GM18519 (cell line): Measurements from ENCODE around the gene ULK4.
A peak's percentile ranks its signal among the peaks of the same experiment; 100 is the strongest.
"Not testable (repeated sequence)": the region's sequence is repeated elsewhere in the genome, so short reads cannot be mapped to it uniquely, and the experiment has no call there.

Experiments used
- ATAC-seq: cut with Tn5 transposase; IDR thresholded peaks from one replicate; pipeline ENCODE4 v1.9.1; 2021; ENCODE audit warnings: mild to moderate bottlenecking, moderate library complexity; ENCODE audit not compliant: unreplicated experiment, low FRiP score

Gene ULK4

GRCh38 chr3:41874022-41874421, 87.9 kb downstream of the ULK4 start:
- ATAC-seq: no peak

DNA sequence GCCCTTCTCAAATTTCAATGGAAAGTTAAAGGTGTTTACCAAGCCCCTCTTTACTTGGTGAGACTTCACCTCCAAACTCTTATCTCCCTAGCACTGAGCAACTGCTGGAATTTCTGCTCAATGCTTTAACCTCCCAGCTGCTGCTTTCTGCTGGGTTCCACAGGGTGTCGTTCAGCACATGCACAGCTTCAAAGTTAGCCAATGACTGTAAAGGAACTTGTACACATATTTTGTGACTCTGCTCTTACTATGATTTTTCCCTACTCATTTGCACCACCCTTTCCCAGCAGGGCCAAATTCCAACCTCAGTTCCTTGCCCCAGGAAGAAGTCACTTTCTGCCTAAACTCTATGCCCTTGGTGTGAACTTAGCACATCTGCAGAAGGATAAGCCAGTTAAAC, 89.7 kb downstream of the ULK4 start:
- ATAC-seq: no peak

- ATAC-seq: no peak
Observed at GRCh38 chr3:41867533-41867932, 94.4 kb downstream of the ULK4 start.

GRCh38 chr3:41866298-41866697, 95.6 kb downstream of the ULK4 start:
- no peak for ATAC-seq

GRCh38 chr3:41863024-41863423, 98.9 kb downstream of the ULK4 start:
- ATAC-seq: no peak

- not testable (repeated sequence) for ATAC-seq
Observed at GRCh38 chr3:41860489-41860888, 101.4 kb downstream of the ULK4 start.

GRCh38 chr3:41854956-41855355, 106.9 kb downstream of the ULK4 start:
- ATAC-seq: no peak

- no peak for ATAC-seq
Observed at GRCh38 chr3:41853540-41854196, 108.2 kb downstream of the ULK4 start.

DNA sequence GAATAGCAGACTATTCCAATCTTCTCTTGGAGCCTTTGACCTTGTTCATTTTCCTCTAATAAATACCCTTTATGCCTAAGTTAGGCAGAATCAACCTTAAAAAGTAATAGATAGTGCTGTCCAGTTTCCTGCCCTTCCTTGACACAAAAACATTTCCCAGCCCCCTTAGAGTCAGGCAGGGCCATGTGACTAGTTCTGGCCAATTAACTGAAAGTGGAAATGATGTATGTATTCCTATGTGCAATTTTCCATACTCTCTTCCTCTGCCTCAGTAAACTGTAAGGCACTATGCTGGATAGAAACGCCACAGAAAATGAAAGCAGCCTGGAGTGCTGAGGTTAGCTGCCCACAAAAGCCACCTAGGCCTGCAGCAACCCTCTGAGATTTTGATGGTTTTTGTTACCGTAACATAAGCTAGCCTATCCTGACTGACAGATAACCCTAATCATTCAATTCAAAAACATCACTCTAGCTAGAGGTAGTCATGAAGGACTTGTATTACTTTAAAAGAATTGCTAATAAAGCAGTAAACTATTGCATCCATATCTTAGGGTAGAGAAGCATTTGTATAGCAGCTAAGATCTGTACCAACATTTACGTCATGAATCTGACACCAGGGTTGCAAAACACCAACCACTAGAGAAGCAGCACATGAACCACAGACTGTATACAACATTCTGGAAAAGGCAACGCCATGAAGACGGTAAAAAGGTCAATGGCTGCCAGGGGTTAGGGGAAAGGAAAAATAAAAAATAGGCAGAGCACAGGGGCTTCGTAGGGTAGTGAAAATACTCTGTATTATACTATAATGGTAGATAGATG, 112.9 kb downstream of the ULK4 start:
- no peak for ATAC-seq

DNA sequence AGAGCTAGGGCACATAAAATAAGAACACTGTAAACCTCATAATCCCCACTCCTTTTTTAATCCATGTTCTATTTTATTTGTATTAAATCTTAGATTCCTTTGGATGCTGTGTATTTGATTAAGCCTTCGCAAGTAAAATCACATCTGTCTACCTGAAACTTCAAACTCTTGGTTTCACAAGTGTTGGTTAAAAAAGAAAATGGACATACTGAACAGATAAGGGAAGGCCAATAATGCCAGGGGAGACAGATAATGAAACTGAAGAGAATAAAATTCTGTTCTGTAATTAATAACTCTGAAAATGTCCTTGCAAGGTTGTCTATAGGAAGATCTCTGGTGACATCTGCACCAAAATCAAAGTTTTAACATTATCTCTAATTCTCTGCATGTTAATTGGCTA, 114.2 kb downstream of the ULK4 start:
- ATAC-seq: no peak

GRCh38 chr3:41846850-41847249, 115.1 kb downstream of the ULK4 start:
- no peak for ATAC-seq

GRCh38 chr3:41845826-41846225, 116.1 kb downstream of the ULK4 start:
- ATAC-seq: no peak

- ATAC-seq: not testable (repeated sequence)
Observed at GRCh38 chr3:41844256-41844655, 117.6 kb downstream of the ULK4 start.

GRCh38 chr3:41840936-41841668, 120.8 kb downstream of the ULK4 start:
- not testable (repeated sequence) for ATAC-seq

DNA sequence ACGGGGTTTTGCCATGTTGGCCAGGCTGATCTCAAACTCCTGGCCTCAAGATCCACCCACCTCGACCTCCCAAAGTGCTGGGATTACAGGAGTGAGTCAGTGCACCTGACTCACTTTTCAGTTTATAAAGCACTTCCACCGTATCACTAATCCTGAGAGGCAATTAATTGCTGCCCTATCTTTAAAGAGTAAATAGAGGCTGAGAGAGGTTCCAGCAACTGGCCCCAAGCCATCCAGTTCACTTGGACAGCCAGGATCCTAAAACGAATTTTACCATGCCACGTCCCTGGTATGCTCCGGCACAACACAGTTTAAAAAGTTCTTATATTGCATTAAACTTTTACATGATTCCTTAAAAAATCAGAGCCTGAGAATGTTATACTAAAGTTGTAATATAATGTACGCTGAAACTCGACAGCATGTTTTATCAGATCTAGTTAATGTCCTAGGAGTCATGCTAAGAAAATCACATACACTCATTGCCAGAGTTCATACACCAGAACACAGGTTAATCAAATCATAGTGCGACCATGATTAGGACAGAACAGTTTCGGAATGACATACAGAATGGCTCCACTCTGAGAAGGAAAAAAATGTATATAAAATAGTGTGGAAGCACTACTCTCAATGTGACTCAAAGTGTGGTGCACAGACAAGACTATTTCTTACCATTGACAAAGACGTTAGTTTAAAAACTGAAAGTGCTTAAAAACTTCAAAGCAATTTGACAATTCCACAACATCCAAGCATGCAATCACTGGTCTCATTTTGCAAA, 125.4 kb downstream of the ULK4 start:
- ATAC-seq: peak; percentile 86

- ATAC-seq: no peak
Observed at GRCh38 chr3:41833628-41834027, 128.3 kb downstream of the ULK4 start.

- no peak for ATAC-seq
Observed at GRCh38 chr3:41819236-41819635, 142.7 kb downstream of the ULK4 start.

DNA sequence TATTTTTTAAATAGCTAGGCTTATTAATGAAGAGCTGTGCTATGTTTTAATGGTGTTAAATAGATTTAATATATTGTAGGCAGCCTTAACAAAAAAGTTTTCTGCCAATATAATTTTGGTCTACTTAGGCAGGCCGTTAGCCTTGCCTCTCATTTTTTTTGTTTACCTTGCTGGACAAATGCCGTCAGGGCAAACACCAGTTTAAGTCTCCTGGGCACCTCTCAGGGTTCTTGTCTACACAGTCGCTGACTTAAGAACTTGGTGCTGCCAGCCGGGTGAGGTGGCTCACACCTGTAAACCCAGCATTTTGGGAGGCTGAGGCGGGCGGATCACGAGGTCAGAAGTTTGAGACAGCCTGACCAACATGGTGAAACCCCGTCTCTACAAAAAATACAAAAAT, 153.3 kb downstream of the ULK4 start:
- ATAC-seq: no peak

- ATAC-seq: no peak
Observed at GRCh38 chr3:41808152-41808551, 153.8 kb downstream of the ULK4 start.

DNA sequence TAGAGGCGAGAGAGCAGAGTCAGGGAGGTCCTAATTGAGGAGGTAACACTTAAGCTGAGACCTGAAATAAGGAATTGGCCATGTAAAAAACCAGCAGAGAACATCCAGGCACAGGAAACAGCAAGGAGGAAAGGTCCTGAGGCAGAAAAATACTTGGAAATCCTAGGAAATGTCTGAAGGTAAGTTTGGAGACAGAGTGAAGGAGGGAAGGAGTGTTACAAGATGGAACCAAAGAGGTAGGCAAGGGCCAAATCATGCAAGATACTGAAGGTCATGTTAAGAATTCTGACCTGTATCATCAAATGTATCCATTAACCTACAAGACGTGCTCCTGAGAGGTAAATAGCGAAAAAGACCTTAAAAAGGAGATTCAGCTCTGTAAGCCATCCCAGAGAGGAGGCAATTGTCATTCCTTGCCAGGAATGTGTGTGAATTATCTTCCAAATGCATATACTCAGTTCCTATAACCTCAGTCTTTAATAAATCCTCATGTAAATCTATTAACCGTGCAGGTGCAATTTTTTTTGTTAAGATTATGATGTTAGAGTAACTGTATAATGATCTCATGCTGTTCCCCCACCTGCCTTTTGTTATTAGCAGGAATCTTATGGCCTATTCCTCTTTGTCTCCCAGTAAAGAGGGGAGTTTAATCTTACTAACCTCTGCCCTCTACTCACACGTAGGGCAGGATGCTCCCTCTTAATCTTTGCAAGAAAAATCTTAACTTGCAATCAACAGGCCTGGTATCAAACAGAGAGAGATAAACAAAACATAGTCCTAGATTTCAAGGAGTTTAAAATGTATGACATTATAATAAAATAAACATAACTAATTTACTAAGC, 166.9 kb downstream of the ULK4 start:
- ATAC-seq: no peak
